Activated CD4-positive, alpha-beta T cell treated with anti-CD3 and anti-CD28 coated beads, Interleukin-2, amount 50 U/mL, for 16 hours (primary cell): ENCODE measurements around the gene CCDC159.
A peak's percentile ranks its signal among the peaks of the same experiment; 100 is the strongest.
"Not testable (repeated sequence)": the region's sequence is repeated elsewhere in the genome, so short reads cannot be mapped to it uniquely, and the experiment has no call there.

Experiments
- DNase-seq: peaks from one replicate; pipeline ENCODE4 v3.0.0-alpha.2; 2020

Gene CCDC159

DNA sequence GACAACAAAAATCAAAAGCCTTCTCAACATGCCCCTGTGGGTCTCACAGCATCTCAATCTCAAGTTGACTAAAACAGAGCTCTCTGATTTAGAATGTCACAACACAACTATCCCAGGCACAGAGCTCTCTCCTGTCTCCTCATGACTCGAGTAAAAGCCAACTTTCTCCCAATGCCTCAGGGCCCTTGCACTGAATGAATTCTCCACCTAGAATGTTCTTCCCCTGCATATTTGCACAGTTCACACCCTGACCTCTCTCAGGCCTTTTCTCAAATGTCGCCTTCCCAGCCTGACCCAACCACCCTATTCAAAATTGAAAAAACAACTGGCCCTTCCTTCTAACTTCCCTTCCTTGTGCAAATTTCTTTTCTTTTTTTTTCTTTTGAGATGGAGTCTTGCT is 24.4 kb downstream of the CCDC159 start:
- no peak for DNase-seq

DNA sequence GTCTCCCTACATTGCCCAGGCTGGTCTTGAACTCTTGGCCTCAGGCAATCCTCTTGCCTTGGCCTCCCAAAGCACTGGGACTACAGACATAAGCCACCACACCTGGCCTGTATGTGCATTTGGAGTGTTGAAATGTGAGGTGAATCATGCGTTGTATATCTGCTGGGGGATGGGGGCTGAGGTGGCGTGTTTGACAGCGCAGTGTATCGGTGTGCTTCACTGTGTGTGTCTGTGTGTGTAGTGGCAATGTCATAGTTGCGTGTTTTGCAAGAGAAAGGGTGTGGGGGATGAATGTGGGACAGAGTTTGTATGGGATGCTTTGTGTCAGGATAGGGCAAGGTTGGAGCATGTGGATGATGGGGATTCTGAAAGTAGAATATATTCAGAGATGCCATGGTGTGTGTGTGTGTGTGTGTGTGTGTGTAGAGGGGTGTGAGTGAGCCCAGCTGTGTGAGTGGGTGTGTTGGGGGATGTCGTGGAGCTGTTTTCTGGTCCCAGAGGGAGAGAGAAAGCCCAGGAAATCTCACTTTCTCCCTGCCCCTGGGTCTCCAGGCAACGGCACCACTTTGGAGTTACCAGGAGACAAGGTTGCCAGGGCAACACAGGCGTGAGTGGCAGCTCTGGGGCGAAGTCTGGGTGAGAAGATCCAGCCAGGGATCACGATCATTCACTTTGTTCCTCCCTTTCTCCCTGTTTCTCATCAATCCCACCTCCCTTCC is 27.0 kb downstream of the CCDC159 start:
- DNase-seq = no peak

DNA sequence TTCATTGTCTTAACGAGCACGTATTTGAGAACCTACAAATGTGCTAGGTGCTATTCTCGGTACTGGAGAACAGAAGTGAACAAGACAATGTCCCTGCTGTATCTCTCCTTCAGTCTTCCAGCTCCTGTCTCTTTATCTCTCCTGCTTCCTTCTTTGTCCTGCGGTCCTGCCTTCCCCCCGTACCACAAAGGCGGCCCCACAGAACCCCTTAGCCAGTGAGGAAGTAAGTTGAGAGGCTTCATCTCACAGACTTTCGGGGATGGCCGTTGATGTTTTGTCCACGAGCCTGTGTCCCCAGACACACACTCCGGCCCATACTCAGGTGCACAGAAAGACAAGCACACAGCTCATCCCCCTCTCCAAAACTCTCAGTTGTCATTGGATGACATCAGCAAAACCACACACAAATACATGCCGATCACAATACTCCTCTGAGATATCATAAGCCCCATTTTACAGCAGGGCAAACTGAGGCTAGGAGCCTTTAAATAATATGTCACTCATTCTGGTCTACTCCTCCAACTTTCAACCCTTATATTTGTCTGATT is 27.6 kb downstream of the CCDC159 start:
- no peak for DNase-seq

DNA sequence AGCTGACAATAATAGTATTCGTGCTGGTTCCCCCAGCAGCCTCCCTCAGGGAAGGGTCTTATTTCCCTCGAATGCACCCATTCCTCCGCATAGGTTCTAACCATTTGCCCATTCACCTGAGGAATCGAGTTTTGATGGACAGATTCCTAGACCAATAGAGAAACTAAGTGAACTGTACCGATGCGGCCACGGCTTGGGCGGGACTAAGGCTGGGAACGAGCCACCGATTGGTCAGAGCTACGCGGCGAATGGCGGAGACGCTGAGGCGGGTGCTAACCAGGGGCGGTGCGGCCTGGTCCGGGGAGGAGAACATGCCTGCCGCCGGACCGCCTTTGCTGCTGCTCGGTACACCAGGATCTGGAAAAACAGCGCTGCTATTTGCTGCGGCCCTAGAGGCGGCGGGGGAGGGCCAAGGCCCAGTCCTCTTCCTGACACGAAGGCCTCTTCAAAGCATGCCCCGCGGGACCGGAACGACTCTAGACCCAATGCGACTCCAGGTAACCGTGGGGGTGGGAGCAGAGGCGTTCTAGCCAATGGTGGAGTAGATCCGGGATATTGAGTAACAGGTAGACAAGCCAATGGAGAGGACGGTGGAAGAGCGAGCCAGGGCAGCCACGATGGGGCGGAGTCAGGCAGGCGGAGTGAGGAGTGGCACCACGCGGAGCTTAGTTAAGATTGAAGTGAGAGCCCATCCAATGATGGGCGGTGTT is 28.3 kb downstream of the CCDC159 start, which contains the start of gene SWSAP1:
Gene SWSAP1, plus strand, starts transcription at position 234 of the 710 bp plus-strand sequence. Its CDS starts 15 bp downstream, at position 249.
- peak; percentile 99 for DNase-seq

DNA sequence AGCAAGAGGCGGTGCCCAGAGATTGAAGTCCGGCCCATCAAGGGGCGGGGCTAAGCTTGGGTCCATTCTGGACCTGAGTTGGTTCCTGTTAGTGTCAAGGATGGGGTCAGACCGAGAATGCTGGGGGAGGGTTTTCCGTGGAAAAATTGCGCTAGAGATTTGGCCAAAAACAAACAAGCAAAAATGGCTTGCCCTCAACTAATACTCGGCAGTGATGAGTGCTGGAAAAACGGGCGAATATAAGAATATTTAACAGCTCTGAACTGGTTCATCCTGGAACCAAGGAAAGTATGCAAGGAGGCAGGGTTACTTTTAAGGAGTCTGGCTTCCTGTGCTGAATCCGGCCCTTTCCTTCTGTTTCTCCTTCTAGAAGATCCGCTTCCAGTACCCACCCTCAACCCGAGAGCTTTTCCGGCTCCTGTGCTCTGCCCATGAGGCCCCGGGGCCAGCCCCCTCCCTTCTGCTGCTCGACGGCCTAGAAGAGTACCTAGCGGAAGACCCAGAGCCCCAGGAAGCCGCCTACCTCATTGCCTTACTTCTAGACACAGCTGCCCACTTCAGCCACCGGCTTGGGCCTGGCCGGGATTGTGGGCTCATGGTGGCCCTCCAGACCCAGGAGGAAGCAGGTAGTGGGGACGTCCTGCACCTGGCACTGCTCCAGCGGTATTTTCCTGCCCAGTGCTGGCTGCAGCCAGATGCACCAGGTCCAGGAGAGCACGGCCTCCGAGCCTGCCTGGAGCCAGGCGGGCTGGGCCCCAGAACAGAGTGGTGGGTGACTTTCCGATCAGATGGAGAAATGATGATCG is 29.0 kb downstream of the CCDC159 start:
- DNase-seq = peak; percentile 85

DNA sequence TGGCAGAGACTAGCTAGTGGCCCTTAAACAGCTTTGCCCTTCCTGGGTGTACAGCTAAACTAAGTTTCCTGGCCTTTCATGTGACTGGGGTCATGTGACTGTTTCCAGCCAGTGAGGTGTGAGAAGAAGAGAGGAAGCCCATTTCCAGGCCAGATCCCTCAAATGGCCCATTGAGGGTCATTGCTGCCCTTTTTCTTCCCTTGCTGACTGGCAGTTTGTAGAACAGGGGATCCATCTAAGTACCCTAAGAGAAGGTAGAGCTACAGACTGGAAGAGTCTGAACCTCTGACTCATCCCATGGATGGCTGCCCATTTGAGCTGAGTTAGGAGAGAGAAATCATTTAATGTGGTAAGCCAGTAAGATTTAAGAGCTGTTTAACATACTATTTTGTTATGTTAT is 30.9 kb downstream of the CCDC159 start:
- peak; percentile 60 for DNase-seq

DNA sequence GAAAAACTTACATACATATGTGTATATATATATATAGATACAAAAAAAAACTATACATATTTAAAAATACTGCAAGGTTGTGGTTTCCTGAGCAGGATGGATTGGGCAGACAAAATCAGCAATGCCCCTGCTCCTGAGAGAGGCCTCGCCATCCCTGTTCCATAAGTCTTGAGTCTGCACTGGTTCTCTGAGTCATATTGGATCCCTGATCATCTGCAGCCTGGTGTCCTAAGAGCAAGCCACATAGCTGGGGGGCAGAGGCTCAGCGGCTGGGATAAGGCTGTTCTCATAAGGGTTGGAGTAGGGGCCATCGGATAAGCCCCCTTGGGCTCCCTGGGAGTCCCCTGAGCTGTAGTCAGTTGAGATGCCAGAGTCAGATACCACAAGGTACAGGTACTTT is 31.4 kb downstream of the CCDC159 start:
- DNase-seq = no peak

DNA sequence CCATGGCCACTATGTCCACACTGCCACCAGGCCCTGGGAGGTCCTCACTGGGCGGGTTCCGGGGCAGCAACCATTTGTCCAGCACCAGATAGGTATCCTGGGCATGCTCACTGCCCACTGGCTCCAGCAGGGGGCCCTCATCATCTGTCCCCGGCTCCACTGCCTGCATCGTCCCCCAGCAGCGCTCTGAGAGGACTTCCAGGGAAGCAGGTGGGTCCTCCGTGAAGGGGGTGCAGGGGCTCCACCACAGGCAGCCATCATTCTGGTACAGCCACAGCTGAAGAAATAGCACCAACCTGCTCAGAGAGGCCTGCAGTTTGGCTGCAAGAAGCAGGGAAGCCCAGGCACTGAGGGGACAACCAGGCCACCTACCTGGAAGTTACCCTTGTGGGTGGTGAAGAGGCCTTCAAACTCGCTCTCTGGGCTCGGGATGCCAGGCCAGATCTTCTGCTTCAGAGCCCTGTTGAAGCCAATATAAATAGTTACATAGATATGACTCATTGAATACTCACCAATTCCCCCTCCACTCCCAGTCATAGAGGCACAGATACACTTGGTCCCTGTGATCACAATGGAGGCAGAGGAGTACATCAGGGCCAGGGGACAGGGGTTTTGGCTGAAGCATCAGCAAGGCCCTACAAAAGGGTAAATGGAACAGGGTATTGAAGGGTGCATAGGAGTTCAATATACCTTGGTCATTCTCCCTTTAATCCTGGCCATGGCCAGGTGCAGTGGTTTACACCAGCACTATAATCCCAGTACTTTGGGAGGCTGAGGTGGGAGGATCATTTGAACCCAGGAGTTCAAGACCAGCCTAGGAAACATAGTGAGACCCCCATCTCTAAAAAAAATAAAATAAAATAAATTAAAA is 32.2 kb downstream of the CCDC159 start:
- DNase-seq = no peak

DNA sequence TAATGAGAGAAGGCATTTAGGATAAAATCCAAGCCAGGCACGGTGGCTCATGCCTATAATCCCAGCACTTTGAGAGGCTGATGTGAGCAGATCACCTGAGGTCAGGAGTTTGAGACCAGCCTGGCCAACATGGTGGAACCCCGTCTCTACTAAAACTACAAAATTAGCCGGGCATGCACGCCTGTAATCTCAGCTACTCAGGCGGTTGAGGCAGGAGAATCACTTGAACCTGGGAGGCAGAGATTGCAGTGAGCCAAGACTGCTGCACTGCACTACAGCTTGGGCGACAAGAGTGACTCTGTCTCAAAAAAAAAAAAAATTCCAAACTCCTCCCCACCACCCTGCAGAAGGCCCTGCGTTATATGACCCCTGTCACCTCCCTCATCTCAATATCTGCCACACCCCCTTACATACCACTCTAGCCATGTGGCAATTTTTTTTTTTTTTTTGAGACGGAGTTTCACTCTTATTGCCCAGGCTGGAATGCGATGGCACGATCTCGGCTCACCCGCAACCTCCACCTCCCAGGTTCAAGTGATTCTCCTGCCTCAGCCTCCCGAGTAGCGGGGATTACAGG is 33.0 kb downstream of the CCDC159 start:
- DNase-seq = not testable (repeated sequence)

DNA sequence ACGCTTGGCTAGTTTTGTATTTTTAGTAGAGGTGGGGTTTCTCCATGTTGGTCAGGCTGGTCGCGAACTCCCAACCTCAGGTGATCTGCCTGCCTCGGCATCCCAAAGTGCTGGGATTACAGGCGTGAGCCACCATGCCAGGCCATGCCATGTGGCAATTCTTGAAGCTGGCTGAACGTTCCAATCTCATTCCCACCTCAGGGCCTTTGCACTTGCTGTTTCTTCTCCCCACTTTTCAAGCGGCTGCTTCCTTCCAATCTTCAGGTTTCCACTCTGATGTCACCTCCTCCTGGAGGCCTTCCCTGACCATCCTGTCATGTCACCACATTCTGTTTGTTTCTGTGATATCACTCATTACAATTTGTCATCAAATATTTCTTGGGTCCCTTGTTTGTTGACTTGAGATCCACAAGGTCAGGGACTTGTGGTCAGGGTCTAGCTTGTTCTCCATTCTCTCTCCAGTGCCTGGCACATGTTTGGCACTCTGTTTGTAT is 33.6 kb downstream of the CCDC159 start:
- DNase-seq = no peak

DNA sequence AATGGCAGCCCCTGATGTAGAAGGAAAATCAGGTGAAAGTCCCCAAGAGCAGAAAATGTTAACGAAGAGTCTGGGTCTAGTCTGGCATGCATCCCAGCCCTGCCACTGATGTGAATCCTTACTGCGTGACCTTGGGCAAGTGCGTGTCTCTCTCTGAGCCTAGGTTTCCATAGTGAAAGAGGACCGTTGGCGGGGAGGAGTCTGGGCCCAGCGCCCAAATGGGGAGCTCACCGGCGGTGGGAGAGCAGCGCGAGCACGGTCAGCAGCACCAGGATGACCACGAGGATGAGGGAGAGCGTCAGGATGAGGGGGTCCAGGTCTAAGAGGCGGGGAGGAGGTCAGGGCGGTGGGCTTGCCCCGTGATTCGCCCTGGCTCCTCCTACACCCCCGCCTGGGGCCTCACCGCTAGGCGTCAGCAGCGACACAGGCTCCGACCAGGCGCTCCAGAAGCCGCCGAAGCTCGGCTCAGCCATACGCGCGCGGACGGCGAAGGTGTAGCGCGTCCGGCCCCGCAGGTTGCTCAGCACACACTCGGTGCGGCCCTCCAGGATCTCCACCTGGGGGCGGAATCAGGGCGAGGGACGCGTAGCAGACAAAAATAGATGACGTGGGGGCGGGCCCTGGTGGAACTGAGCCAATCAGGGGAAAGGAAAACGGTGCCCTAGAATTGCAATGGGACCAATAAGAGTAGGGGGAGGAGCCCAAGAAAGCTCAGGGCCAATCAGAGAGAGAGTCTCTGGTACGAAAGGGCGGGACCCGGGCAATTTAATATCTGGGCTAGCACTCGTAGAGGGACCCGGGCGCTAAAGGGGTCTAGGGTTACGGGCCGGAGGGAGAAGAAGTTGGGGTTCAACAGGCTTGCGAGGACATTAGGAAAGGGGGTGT is 34.6 kb downstream of the CCDC159 start:
- DNase-seq = peak; percentile 99

DNA sequence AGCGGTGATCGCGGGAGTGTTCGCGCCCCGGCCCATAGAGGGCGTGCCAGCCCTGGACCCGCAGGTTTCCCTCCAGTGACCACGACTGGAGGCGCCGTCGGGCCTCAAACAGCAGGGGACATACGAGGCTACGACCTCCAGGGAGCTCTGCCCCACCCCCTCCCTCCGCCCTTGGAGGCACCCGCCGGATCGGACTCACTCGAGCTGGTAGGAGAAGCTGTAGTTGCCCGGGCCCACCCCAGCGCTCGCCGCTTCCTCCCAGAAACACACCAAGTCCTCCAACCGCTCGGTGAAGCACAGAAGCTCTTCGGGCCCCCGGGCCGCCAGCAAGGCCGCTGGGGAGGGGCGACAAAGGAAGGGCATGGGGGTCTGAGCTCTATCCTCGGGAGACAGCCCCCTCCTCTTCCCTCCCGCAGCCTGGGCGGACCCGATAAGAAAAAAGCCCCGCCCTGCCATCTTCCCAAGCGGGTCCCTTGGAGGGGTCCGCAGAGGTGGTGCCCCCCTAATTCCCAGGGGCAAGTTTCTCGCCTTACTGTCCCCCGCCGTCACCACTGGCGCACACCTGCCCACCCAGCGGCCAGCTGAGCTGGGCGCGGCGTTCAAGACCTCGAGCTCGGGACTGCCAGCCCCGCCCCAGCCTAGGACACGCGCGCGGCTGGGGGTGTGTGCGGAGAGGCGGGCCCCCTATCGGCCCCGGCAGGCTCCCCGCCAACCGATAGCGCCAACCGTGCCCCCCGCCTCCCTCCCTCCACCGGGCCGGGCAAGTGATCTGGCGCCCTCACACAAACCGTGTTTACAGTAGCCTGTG is 36.8 kb downstream of the CCDC159 start:
- DNase-seq = peak; percentile 49

DNA sequence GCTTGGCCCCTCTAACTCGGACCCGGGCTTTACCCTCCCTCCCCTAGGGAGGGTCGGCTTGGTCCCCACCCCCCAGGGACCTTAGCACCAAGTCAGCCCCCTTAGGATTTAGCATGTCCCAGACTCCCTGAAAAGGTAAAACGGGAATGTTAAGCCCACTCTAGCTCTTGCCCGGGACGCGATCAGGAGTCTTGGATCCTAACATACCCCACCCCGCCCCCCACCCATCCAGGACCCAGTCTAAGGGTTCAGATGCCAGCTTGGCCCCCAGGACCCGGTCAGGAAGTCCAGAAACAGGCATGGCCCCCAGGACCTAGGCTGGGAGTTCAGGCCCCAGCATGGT is 37.4 kb downstream of the CCDC159 start:
- DNase-seq = no peak

DNA sequence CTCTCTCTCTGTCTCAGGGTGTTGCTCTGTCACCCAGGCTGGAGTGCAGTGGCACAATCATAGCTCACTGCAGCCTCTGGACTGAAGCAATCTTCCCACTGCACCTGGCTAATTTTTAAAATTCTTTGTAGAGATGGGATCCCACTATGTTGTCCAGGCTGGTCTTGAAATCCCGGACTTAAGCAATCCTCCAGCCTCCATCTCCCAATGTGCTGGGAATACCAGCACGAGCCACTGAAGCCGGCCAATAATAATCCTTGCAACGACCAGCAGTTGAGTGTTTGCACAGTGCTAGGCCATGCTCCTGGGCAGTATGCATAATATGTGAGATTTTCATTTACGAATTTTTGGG is 38.4 kb downstream of the CCDC159 start:
- DNase-seq = no peak

DNA sequence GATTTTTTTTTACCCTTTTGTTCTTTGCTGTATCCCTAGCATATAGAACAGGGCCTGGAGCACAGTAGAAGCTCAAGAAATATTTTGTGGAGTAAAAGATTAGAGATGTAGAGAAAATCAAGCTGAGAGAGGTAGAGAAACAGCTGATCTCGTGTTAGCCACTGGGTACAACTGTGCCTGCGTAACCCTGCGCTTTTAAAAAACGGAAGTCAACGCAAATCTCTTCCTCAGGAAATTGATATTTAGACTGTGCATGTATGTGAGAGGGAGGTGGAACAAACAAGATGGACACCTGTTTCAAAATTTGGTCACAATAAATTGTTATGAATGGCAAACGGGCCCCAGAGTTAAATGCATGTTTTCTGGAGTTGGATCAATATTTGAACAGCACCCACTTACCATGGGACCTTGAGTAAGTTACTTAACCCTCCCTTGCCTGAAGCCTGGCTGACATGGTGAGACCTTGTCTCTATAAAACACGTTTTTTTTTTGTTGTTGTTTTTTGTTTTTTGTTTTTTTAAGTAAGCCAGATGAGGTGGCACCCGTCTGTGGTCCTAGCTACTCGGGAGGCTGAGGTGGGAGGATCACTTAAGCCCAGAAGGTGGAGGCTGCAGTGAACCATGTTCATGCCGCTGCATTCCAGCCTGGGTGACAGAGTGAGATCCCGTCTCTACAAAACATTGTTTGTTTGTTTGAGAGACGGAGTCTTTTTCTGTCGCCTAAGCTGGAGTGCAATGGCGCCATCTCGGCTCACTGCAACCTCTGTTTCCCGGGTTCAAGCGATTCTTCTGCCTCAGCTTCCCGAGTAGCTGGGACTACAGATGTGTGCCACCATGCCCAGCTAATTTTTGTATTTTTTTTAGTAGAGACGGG is 41.1 kb downstream of the CCDC159 start:
- DNase-seq = no peak

DNA sequence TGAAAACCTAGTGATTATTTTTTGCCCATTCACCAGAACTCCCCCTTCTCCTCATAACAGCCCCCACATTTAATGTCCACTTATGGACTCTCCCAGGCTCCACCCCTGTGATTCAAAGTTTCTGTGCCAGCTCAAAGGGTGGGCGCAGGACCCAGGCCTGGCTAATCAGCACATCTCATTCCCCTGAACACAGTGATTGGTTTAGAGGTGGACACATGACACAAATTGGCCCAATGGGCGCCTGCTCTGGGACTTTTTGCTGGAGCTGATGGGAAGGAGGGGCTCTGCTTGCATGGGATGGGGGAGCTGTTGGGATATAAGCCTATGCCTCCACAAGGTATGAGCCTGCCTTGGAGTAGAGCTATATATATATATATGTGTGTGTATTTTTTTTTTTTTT is 44.0 kb downstream of the CCDC159 start:
- no peak for DNase-seq

DNA sequence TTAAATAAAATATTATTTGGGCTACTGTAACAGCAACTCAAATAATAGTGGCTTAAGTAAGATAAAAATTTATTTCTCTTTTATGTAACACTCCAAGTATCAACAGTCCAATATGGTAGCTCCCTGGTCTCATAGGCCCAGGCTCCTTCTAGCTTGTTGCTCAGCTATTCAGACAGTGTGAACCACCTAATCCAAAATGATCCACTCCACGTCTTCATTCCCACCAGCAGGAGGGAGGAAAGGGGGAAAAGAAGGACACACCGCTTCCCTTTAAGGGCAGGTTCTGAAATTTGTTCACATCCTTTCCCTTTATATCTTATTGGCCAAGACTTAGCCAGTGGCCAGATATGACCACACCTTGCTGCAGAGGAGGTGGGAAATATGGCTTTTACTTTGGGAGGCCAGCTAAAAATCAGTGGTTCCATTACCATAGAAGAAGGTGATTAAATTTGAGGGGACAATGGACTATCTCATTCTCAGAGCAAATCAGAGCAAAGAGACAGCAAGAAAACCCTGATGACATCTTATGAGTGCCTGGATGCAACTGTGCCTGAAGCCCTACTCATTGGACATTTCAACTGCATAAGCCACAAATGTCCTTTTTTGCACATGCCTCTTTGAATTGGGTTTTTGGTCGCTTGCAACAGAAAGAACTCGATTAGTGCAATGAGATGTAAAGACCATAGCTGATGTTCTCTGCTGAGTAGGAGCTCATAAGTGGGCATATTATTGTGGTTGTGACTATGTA is 44.8 kb downstream of the CCDC159 start:
- DNase-seq = no peak

DNA sequence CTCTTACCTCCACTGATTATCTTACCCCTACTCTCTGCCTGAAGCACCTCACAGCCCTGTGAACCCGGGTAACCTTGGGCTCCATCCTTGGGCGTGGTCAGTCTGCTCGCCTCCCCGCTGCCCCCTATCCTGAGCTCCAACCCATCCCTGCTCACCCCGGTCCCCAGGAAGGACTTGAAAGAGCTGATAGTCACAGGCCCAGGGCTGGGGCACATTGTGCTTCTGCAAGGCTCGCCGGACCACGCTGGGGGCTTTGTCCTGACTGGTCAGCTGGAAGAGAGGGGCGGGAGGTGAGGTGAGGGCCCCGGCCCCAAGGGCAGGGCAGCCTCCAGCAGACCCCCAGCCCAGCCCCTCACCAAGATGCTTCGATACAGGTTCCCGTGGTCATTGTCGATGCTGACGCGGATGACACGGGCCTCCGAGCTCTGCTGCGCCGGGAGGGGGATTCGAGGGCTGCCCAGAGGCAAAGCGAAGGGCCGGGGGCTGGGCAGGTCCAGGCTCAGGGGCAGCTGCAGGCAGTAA is 50.8 kb downstream of the CCDC159 start:
- no peak for DNase-seq
